ENCODE data around the gene IPO11. TPM values are rescaled to one million over a fixed set of nuclear protein-coding genes. Genes with fewer than 3 reads are reported as not detected.

IPO11 gene
- total RNA-seq, 1 donor from 2014 or later: 66.9 TPM

- H3K9me3 Mint-ChIP-seq: no peaks in the 10 kb centered on the region
- Histone ChIP-seq H3K27me3 (no peaks in the 10 kb centered on the region), H4K20me1 (ENCODE audit: low read depth) (no peaks in the 10 kb centered on the region), H3K9me3 (ENCODE audit: low read depth) (no peaks in the 10 kb centered on the region), H3K4me2 (no peak overlapping the region), H3K4me3 (no peak overlapping the region), H3K27ac (no peak overlapping the region), H3K4me1 (no peaks in the 10 kb centered on the region), H3K36me3 (no peaks in the 10 kb centered on the region), H3K9ac (no peak overlapping the region), H3F3A (ENCODE audit: low read depth) (no peaks in the 10 kb centered on the region), H3K79me2 (ENCODE audit: low read depth) (no peaks in the 10 kb centered on the region), H2AFZ (replicated peaks) (no peak overlapping the region)
- H3K36me3 Mint-ChIP-seq: peaks cover 11% of the 10 kb centered on the region
- no peak overlapping the region for H3K27ac Mint-ChIP-seq
- no peak overlapping the region for H3K4me3 Mint-ChIP-seq
- DNase-seq (ENCODE audit: low spot score): no peak
- no peak for TF ChIP-seq EZH2 (IDR thresholded peaks at IDR 0.05)
- TF ChIP-seq CTCF (IDR thresholded peaks at IDR 0.05): no peak
- TF ChIP-seq EZH2phosphoT487 (IDR thresholded peaks at IDR 0.05): no peak
- H3K4me1 Mint-ChIP-seq: no peaks in the 10 kb centered on the region
- H3K27me3 Mint-ChIP-seq (ENCODE audit: insufficient read depth, low read depth): no peaks in the 10 kb centered on the region
Observed at GRCh38 chr5:62533597-62533996, 121.0 kb downstream of the IPO11 start.

- H4K20me1 ChIP-seq (ENCODE audit: low read depth): no peaks in the 10 kb centered on the region
- H3K4me3 ChIP-seq: no peak overlapping the region
- no peak overlapping the region for H3K27ac Mint-ChIP-seq
- DNase-seq (ENCODE audit: low spot score): no peak
- H3K9me3 Mint-ChIP-seq: no peaks in the 10 kb centered on the region
- no peak overlapping the region for H3K9ac ChIP-seq
- H3K4me3 Mint-ChIP-seq: no peak overlapping the region
- no peaks in the 10 kb centered on the region for H3K4me1 ChIP-seq
- H3K4me2 ChIP-seq: no peak overlapping the region
- peaks cover 2% of the 10 kb centered on the region for H3K27me3 Mint-ChIP-seq (ENCODE audit: insufficient read depth, low read depth)
- TF ChIP-seq CTCF (IDR thresholded peaks at IDR 0.05): no peak
- no peaks in the 10 kb centered on the region for H3K79me2 ChIP-seq (ENCODE audit: low read depth)
- no peaks in the 10 kb centered on the region for H3K36me3 ChIP-seq
- no peaks in the 10 kb centered on the region for H3K9me3 ChIP-seq (ENCODE audit: low read depth)
- peaks cover 17% of the 10 kb centered on the region for H3K36me3 Mint-ChIP-seq
- no peaks in the 10 kb centered on the region for H3F3A ChIP-seq (ENCODE audit: low read depth)
- H3K27me3 ChIP-seq: no peaks in the 10 kb centered on the region
- H2AFZ ChIP-seq (replicated peaks): no peak overlapping the region
- H3K27ac ChIP-seq: no peak overlapping the region
- no peaks in the 10 kb centered on the region for H3K4me1 Mint-ChIP-seq
Observed at GRCh38 chr5:62534461-62535236, 122.1 kb downstream of the IPO11 start.

GRCh38 chr5:62536232-62536631, 123.7 kb downstream of the IPO11 start:
- H3K36me3 ChIP-seq: no peaks in the 10 kb centered on the region
- H3K27me3 ChIP-seq: no peaks in the 10 kb centered on the region
- no peak overlapping the region for H3K4me2 ChIP-seq
- H3K27me3 Mint-ChIP-seq (ENCODE audit: insufficient read depth, low read depth): peaks cover 2% of the 10 kb centered on the region
- no peak for TF ChIP-seq EZH2 (IDR thresholded peaks at IDR 0.05)
- no peak for TF ChIP-seq CTCF (IDR thresholded peaks at IDR 0.05)
- TF ChIP-seq EZH2phosphoT487 (IDR thresholded peaks at IDR 0.05): no peak
- H3K9me3 ChIP-seq (ENCODE audit: low read depth): no peaks in the 10 kb centered on the region
- no peaks in the 10 kb centered on the region for H4K20me1 ChIP-seq (ENCODE audit: low read depth)
- H3K4me1 ChIP-seq: no peaks in the 10 kb centered on the region
- H3K27ac Mint-ChIP-seq: no peak overlapping the region
- no peak overlapping the region for H3K4me3 ChIP-seq
- H3K9ac ChIP-seq: no peak overlapping the region
- H3F3A ChIP-seq (ENCODE audit: low read depth): no peaks in the 10 kb centered on the region
- no peaks in the 10 kb centered on the region for H3K4me1 Mint-ChIP-seq
- no peak overlapping the region for H3K27ac ChIP-seq
- H2AFZ ChIP-seq (replicated peaks): no peak overlapping the region
- no peaks in the 10 kb centered on the region for H3K79me2 ChIP-seq (ENCODE audit: low read depth)
- H3K36me3 Mint-ChIP-seq: peaks cover 16% of the 10 kb centered on the region
- no peak for DNase-seq (ENCODE audit: low spot score)
- H3K4me3 Mint-ChIP-seq: no peak overlapping the region
- H3K9me3 Mint-ChIP-seq: no peaks in the 10 kb centered on the region
